Liver (tissue), 9 donors: ENCODE results near the gene TBC1D14. TPM values are rescaled to one million over a fixed set of nuclear protein-coding genes. Genes with fewer than 3 reads are reported as not detected.

ENCODE experiments used
- DNase-seq: peaks from one replicate; pipeline ENCODE4 v3.0.0-alpha.2; 2017; ENCODE audit warnings: low spot score
- H3K27ac ChIP-seq, 2 donors: one replicate each; pipeline ENCODE4 v1.7.0; 2013; ENCODE audit warnings: inconsistent platforms in 2 of 2, low read length in 2 of 2, control low read depth in 1 of 2, low read depth in 1 of 2, mild to moderate bottlenecking in 1 of 2
- H3K27me3 ChIP-seq, 4 donors: one replicate each; pipeline versions ENCODE4 v1.6.1 to v1.7.0; 2013; ENCODE audit warnings: low read length in 3 of 4, inconsistent platforms in 1 of 4, mild to moderate bottlenecking in 1 of 4, moderate library complexity in 1 of 4; ENCODE audit not compliant: control insufficient read depth in 4 of 4, insufficient read depth in 4 of 4
- H3K36me3 ChIP-seq, 4 donors: one replicate each; pipeline versions ENCODE4 v1.6.1 to v1.7.0; 2013; ENCODE audit warnings: low read length in 3 of 4, mild to moderate bottlenecking in 3 of 4, low read depth in 1 of 4, moderate library complexity in 1 of 4; ENCODE audit not compliant: control insufficient read depth in 4 of 4, insufficient read depth in 3 of 4
- H3K4me1 ChIP-seq, 4 donors: one replicate each; pipeline versions ENCODE4 v1.6.1 to v1.7.0; 2013; ENCODE audit warnings: low read length in 3 of 4, mild to moderate bottlenecking in 3 of 4, moderate library complexity in 1 of 4; ENCODE audit not compliant: control insufficient read depth in 4 of 4, insufficient read depth in 4 of 4
- H3K4me3 ChIP-seq, 3 donors: one replicate each; pipeline versions ENCODE4 v1.6.1 to v1.7.0; 2013; ENCODE audit warnings: low read length in 3 of 3, control low read depth in 1 of 3, low read depth in 1 of 3, mild to moderate bottlenecking in 1 of 3
- H3K9ac ChIP-seq, 2 donors: one replicate each; pipeline ENCODE4 v1.7.0; 2013; ENCODE audit warnings: low read length in 2 of 2, mild to moderate bottlenecking in 2 of 2, moderate library complexity in 2 of 2, control low read depth in 1 of 2, low read depth in 1 of 2
- H3K9me3 ChIP-seq, 4 donors: one replicate each; pipeline versions ENCODE4 v1.6.1 to v1.7.0; 2013; ENCODE audit warnings: low read length in 3 of 4; ENCODE audit not compliant: control insufficient read depth in 4 of 4
- EGR1 ChIP-seq, 2 donors: IDR thresholded peaks; 2 replicates each; pipeline ENCODE4 v1.6.1; 2016 to 2018; ENCODE audit warnings: antibody characterized with exemption in 2 of 2, low read depth in 2 of 2
- FOXA1 ChIP-seq: IDR thresholded peaks from 2 replicates; pipeline ENCODE4 v1.6.1; 2016; ENCODE audit warnings: antibody characterized with exemption
- FOXA2 ChIP-seq: IDR thresholded peaks from 2 replicates; pipeline ENCODE4 v1.6.1; 2016; ENCODE audit warnings: antibody characterized with exemption
- GABPA ChIP-seq, 2 donors: IDR thresholded peaks in 1 of 2; conservative IDR thresholded peaks in 1 of 2; 2 replicates each; pipeline ENCODE4 v1.6.1; 2016; ENCODE audit warnings: antibody characterized with exemption in 2 of 2, mild to moderate bottlenecking in 1 of 2, moderate library complexity in 1 of 2
- HNF4A ChIP-seq, 2 donors: conservative IDR thresholded peaks; 2 replicates each; pipeline ENCODE4 v1.6.1; 2016; ENCODE audit warnings: antibody characterized with exemption in 2 of 2, mild to moderate bottlenecking in 2 of 2
- HNF4G ChIP-seq: IDR thresholded peaks from 2 replicates; pipeline ENCODE4 v1.6.1; 2016; ENCODE audit warnings: antibody characterized with exemption
- JUND ChIP-seq, 2 donors: IDR thresholded peaks; 2 replicates each; pipeline ENCODE4 v1.6.1; 2016; ENCODE audit warnings: antibody characterized with exemption in 2 of 2
- NR2F2 ChIP-seq: IDR thresholded peaks from 2 replicates; pipeline ENCODE4 v1.6.1; 2016; ENCODE audit warnings: antibody characterized with exemption
- RAD21 ChIP-seq, 2 donors: IDR thresholded peaks; 2 replicates each; pipeline ENCODE4 v1.6.1; 2016; ENCODE audit warnings: antibody characterized with exemption in 2 of 2, mild to moderate bottlenecking in 2 of 2
- RXRA ChIP-seq, 2 donors: IDR thresholded peaks; 2 replicates each; pipeline ENCODE4 v1.6.1; 2017 to 2018; ENCODE audit warnings: antibody characterized with exemption in 2 of 2, mild to moderate bottlenecking in 1 of 2
- SP1 ChIP-seq: IDR thresholded peaks from 2 replicates; pipeline ENCODE4 v1.6.1; 2018; ENCODE audit warnings: antibody characterized with exemption, mild to moderate bottlenecking
- TAF1 ChIP-seq: conservative IDR thresholded peaks from 2 replicates; pipeline ENCODE4 v1.6.1; 2016; ENCODE audit warnings: antibody characterized with exemption, mild to moderate bottlenecking
- YY1 ChIP-seq: IDR thresholded peaks from 2 replicates; pipeline ENCODE4 v1.6.1; 2016; ENCODE audit warnings: antibody characterized with exemption, mild to moderate bottlenecking
- WGBS: extraction: QIAGEN DNeasy Blood & Tissue Kit; methylation state at CpG from one replicate; pipeline ENCODE4 v1.1.7; 2013; 5-methylcytosine and 5-hydroxymethylcytosine counted together
- polyA plus RNA-seq, 2 donors: library from polyadenylated mRNA; stranded (reverse) in 1 of 2; unstranded in 1 of 2; fragments of 200-250 nt in 1 of 2; fragments of >200 nt in 1 of 2; fragmentation: Nextera tagmentation in 1 of 2; extraction: Ambion mirVana in 1 of 2; gene quantifications; one replicate each; pipeline versions ENCODE4 v1.2.1 to v1.2.3, GENCODE V29; 2013 to 2015
- total RNA-seq, 2 donors: library from RNA; depleted of rRNA; stranded (reverse); fragments of >200 nt; gene quantifications; one replicate each; pipeline ENCODE4 v1.2.3, GENCODE V29; 2014
- TF ChIP-seq, protein P1 (sequence below): fragments of 150-350 bp; IDR thresholded peaks from 2 replicates; pipeline ENCODE4 v1.5.1; 2017; ENCODE audit warnings: improper control_type of control experiment, low read depth, low read length; ENCODE audit not compliant: missing input control
- TF ChIP-seq, protein P2 (sequence below): IDR thresholded peaks from 2 replicates; pipeline ENCODE4 v1.6.1; 2016; ENCODE audit warnings: antibody characterized with exemption, mild to moderate bottlenecking
- TF ChIP-seq, protein P3 (sequence below): IDR thresholded peaks from 2 replicates; pipeline ENCODE4 v1.6.1; 2016; ENCODE audit warnings: antibody characterized with exemption
- TF ChIP-seq, protein P4 (sequence below): IDR thresholded peaks from 2 replicates; pipeline ENCODE4 v1.6.1; 2016; ENCODE audit warnings: antibody characterized with exemption
- TF ChIP-seq, protein P5 (sequence below): IDR thresholded peaks from 2 replicates; pipeline ENCODE4 v1.6.1; 2016; ENCODE audit warnings: antibody characterized with exemption
- donor health status: healthy.
- donor health status: healthy.
- donor health status: healthy.
- donor health status: healthy.
- donor health status: healthy.

TBC1D14 gene
- total and polyA plus RNA-seq, 4 donors = 10.0 to 45.2 (median 22.7) TPM

DNA sequence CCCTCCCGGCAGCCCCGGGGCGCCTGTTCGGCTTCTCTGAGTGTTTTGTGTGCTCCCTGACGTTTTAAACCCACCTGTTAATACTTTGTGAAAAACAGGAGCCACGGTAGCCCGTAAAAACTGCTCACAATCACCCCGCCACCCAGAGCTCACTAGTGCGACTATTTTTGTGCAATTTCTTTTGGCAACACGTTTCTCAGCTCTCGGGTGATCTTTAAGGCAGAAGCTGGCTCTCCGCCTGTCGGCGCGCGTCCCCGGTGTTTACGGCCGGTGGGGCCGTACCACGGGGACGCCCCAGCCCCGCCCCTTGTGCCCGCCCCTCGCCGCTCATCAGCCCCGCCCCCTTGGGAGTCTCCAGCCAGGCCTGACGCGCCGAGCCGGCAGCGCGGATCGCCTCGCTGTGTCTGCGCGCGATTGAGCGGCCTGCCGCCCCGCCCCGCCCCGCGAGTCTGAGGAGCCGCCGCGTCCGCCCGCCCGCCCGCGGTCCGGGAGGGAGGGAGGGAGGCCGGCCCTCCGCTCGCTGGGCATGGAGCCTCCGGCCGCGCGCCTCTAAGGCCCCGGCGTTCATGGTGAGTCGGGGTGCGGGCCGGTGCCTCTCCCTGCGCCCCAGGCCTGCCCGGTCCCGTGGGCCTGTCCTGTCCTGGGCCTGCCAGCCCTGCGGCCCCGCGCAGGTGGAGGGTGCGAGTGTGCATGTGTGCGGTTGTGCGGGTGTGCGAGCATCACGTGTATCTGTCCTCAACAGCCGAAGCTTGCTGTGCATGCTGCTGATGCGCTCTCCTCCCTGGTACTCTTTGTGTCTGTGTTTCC, 77.4 kb downstream of the TBC1D14 start:
- TF ChIP-seq HNF4G (no peak), NR2F2 (no peak), GABPA (IDR thresholded peaks at IDR 0.05 in 1 of 2, conservative IDR thresholded peaks at IDR 0.05 in 1 of 2) (no peak), HNF4A (conservative IDR thresholded peaks at IDR 0.05) (peak in 1 of 2 donors; percentile 15), FOXA2 (no peak), TAF1 (no peak), JUND (IDR thresholded peaks at IDR 0.05) (no peak), FOXA1 (no peak), YY1 (peak; percentile 21), SP1 (peak; percentile 42), RXRA (IDR thresholded peaks at IDR 0.05) (peak in 1 of 2 donors; percentile 22), EGR1 (IDR thresholded peaks at IDR 0.05; ENCODE audit: low read depth in 2 of 2) (no peak), RAD21 (IDR thresholded peaks at IDR 0.05) (peak in 1 of 2 donors; percentile 28)
- TF ChIP-seq, protein P1, sequence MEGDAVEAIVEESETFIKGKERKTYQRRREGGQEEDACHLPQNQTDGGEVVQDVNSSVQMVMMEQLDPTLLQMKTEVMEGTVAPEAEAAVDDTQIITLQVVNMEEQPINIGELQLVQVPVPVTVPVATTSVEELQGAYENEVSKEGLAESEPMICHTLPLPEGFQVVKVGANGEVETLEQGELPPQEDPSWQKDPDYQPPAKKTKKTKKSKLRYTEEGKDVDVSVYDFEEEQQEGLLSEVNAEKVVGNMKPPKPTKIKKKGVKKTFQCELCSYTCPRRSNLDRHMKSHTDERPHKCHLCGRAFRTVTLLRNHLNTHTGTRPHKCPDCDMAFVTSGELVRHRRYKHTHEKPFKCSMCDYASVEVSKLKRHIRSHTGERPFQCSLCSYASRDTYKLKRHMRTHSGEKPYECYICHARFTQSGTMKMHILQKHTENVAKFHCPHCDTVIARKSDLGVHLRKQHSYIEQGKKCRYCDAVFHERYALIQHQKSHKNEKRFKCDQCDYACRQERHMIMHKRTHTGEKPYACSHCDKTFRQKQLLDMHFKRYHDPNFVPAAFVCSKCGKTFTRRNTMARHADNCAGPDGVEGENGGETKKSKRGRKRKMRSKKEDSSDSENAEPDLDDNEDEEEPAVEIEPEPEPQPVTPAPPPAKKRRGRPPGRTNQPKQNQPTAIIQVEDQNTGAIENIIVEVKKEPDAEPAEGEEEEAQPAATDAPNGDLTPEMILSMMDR = no peak
- TF ChIP-seq, protein P2, sequence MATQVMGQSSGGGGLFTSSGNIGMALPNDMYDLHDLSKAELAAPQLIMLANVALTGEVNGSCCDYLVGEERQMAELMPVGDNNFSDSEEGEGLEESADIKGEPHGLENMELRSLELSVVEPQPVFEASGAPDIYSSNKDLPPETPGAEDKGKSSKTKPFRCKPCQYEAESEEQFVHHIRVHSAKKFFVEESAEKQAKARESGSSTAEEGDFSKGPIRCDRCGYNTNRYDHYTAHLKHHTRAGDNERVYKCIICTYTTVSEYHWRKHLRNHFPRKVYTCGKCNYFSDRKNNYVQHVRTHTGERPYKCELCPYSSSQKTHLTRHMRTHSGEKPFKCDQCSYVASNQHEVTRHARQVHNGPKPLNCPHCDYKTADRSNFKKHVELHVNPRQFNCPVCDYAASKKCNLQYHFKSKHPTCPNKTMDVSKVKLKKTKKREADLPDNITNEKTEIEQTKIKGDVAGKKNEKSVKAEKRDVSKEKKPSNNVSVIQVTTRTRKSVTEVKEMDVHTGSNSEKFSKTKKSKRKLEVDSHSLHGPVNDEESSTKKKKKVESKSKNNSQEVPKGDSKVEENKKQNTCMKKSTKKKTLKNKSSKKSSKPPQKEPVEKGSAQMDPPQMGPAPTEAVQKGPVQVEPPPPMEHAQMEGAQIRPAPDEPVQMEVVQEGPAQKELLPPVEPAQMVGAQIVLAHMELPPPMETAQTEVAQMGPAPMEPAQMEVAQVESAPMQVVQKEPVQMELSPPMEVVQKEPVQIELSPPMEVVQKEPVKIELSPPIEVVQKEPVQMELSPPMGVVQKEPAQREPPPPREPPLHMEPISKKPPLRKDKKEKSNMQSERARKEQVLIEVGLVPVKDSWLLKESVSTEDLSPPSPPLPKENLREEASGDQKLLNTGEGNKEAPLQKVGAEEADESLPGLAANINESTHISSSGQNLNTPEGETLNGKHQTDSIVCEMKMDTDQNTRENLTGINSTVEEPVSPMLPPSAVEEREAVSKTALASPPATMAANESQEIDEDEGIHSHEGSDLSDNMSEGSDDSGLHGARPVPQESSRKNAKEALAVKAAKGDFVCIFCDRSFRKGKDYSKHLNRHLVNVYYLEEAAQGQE = no peak
- TF ChIP-seq, protein P3, sequence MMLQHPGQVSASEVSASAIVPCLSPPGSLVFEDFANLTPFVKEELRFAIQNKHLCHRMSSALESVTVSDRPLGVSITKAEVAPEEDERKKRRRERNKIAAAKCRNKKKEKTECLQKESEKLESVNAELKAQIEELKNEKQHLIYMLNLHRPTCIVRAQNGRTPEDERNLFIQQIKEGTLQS = no peak
- TF ChIP-seq, protein P4, sequence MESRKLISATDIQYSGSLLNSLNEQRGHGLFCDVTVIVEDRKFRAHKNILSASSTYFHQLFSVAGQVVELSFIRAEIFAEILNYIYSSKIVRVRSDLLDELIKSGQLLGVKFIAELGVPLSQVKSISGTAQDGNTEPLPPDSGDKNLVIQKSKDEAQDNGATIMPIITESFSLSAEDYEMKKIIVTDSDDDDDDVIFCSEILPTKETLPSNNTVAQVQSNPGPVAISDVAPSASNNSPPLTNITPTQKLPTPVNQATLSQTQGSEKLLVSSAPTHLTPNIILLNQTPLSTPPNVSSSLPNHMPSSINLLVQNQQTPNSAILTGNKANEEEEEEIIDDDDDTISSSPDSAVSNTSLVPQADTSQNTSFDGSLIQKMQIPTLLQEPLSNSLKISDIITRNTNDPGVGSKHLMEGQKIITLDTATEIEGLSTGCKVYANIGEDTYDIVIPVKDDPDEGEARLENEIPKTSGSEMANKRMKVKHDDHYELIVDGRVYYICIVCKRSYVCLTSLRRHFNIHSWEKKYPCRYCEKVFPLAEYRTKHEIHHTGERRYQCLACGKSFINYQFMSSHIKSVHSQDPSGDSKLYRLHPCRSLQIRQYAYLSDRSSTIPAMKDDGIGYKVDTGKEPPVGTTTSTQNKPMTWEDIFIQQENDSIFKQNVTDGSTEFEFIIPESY = no peak
- TF ChIP-seq, protein P5, sequence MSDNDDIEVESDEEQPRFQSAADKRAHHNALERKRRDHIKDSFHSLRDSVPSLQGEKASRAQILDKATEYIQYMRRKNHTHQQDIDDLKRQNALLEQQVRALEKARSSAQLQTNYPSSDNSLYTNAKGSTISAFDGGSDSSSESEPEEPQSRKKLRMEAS = peak; percentile 45
- Histone ChIP-seq H3K36me3 (no peaks in the 10 kb centered on the region), H3K4me3 (peak overlapping the region; percentile 72 to 94 (median 78)), H3K27me3 (no peaks in the 10 kb centered on the region), H3K4me1 (peaks cover 4 to 63% (median 49%) of the 10 kb centered on the region in 4 donors), H3K9ac (peak overlapping the region; percentile 80 to 99), H3K9me3 (no peaks in the 10 kb centered on the region), H3K27ac (peak overlapping the region; percentile 95 to 99)
- under 1% methylated on average over 78 of the region's 78 CpGs for WGBS
- DNase-seq = peak; percentile 98
